Lower leg skin (tissue), 4 donors: ENCODE results near the gene PLEKHA8. TPM values are rescaled to one million over a fixed set of nuclear protein-coding genes. Genes with fewer than 3 reads are reported as not detected.

Source experiments
- DNase-seq, 2 donors: peaks; one replicate each; pipeline ENCODE4 v3.0.0-alpha.2; 2019; ENCODE audit warnings: low spot score in 2 of 2
- H3K4me3 ChIP-seq: fragments of 200-600 bp; sonication (generic); 2 replicates; pipeline ENCODE4 v1.5.1; 2017; ENCODE audit warnings: mild to moderate bottlenecking, low read depth; ENCODE audit not compliant: poor library complexity, severe bottlenecking
- CTCF ChIP-seq, 3 donors: fragments of 450-650 bp; IDR thresholded peaks; one replicate each; pipeline ENCODE4 v1.5.1; 2016; ENCODE audit warnings: antibody characterized with exemption in 3 of 3, mild to moderate bottlenecking in 3 of 3, moderate library complexity in 2 of 3
- POLR2A ChIP-seq, 2 donors: fragments of 450-650 bp; IDR thresholded peaks; one replicate each; pipeline ENCODE4 v1.6.1; 2016 to 2017; ENCODE audit warnings: antibody characterized with exemption in 2 of 2, mild to moderate bottlenecking in 1 of 2, moderate library complexity in 1 of 2
- WGBS, 2 donors: methylation state at CpG; one replicate each; pipeline ENCODE4 v1.1.5; 2018; 5-methylcytosine and 5-hydroxymethylcytosine counted together
- intact Hi-C: fragments of 100-400 bp; cut with DNase I; formaldehyde crosslinking; loops from one replicate; pipeline ENCODE4 v1.15.0; 2023; ENCODE audit warnings: low total_unique reads
- total RNA-seq, 4 donors: library from RNA; depleted of rRNA; stranded (reverse); fragments of >200 nt; gene quantifications; one replicate each; pipeline ENCODE4 v1.1.0, GENCODE V29; 2016

Gene PLEKHA8
- total RNA-seq, 4 donors from 2014 or later: 6.0 to 10.9 (median 6.5) TPM

DNA sequence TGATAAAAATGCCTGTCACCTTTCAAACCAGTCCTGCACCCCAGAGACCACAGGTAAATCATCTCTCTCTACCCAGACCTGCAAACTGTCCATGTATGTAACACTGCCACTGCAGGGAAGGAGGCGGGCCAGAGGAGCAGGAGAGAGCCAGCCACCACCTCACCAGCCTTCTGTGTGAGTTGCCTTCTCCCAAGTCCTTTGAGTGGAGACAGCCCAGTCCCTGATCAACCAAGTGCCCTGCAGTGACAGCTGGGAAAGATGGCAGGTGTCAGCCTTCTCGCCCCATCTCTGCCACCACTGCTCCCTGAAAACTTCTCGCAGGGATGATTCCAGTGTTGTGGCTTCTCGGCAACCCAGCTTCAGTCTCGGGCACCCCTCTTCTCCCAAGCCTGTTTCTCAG is 149.0 kb downstream of the PLEKHA8 start:
- WGBS, 2 donors: 98 to 99% methylated on average over 5 of the region's 5 CpGs
- TF ChIP-seq POLR2A (IDR thresholded peaks at IDR 0.05): no peak
- no peak for TF ChIP-seq CTCF (IDR thresholded peaks at IDR 0.05)
- peak in 1 of 2 donors; percentile 70 for DNase-seq
- intact Hi-C loops: no loop called here
- H3K4me3 ChIP-seq: no peak overlapping the region

GRCh38 chr7:30177965-30178364 is 149.8 kb downstream of the PLEKHA8 start:
- WGBS, 2 donors: 35 to 44% methylated on average over 3 of the region's 3 CpGs
- DNase-seq: peak in 1 of 2 donors; percentile 12
- intact Hi-C loops: no loop called here
- TF ChIP-seq POLR2A (IDR thresholded peaks at IDR 0.05): no peak
- TF ChIP-seq CTCF (IDR thresholded peaks at IDR 0.05): no peak
- no peak overlapping the region for H3K4me3 ChIP-seq

DNA sequence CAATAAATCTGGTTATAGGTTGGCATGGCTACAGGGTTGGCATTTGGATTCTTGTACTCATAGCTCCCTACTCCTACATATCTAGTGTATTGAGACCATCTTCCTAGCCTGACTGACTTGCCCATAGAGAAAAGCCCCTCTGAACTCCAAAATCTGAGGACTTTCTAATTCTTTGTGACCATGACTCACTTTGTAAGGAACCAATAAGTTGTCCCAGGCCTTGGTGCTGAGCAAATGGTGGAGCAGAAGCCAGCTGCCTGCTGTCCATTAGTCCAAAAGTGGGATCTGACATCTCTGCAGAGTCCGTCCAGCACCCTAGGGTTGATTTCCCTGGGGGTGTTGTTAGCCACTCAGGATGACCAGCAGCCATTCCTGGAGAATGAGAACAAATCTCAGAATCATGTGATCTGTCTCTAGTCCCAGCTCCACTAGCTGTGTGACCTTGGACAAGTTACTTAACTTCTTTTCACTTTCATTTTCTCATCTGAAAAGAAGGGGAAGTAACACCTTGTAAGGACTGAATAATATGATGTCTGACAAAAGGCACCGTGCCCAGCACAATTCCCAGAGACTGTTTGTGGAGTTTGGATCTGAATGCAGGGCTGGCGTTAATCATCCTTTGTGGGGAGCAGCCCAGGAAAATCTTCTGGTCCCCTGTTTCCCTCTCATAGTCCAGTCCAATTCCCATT is 150.7 kb downstream of the PLEKHA8 start:
- no peak for TF ChIP-seq CTCF (IDR thresholded peaks at IDR 0.05)
- no peak for TF ChIP-seq POLR2A (IDR thresholded peaks at IDR 0.05)
- WGBS, 2 donors: 66 to 88% methylated on average over 3 of the region's 3 CpGs
- intact Hi-C loops: no loop called here
- no peak overlapping the region for H3K4me3 ChIP-seq
- no peak for DNase-seq

Other genes starting within 250 kb of the PLEKHA8 start
- 1 to 10 TPM in 1 of 4 donors, under 1 TPM in 3; 0.23 to 1.2 (median 0.82) TPM for gene WIPF3, start 221.9 kb upstream of the PLEKHA8 start, total RNA-seq
- 10 to 100 TPM in 3 of 4 donors, 1 to 10 TPM in 1; 8.5 to 17.9 (median 11.5) TPM for gene SCRN1, start 38.6 kb upstream of the PLEKHA8 start, total RNA-seq
- gene FKBP14, start 1.7 kb upstream of the PLEKHA8 start, total RNA-seq: 1 to 10 TPM; 2.3 to 6.1 (median 3.8) TPM
- 10 to 100 TPM; 36.9 to 59.7 (median 45.6) TPM for gene MTURN, start 106.6 kb downstream of the PLEKHA8 start, total RNA-seq